NCI-H128 (cell line): ENCODE results near the gene PPP2R1B.

Experiments used
- DNase-seq: peaks from one replicate; lab custom pipeline; 2025; ENCODE audit not compliant: unreplicated experiment; lab: John Stamatoyannopoulos, UW

Gene PPP2R1B

GRCh38 chr11:111696556-111696955 lies 69.6 kb downstream of the PPP2R1B start:
- DNase-seq, result no peak

GRCh38 chr11:111694851-111695250 lies 71.3 kb downstream of the PPP2R1B start:
- no peak for DNase-seq

GRCh38 chr11:111693224-111693937 lies 72.8 kb downstream of the PPP2R1B start:
- DNase-seq, result no peak

GRCh38 chr11:111691741-111692140 lies 74.4 kb downstream of the PPP2R1B start:
- no peak for DNase-seq

- DNase-seq, result no peak
Observed at GRCh38 chr11:111691176-111691575, 75.0 kb downstream of the PPP2R1B start.

- DNase-seq, result no peak
Observed at GRCh38 chr11:111688013-111688412, 78.2 kb downstream of the PPP2R1B start.

- no peak for DNase-seq
Observed at GRCh38 chr11:111684251-111684650, 81.9 kb downstream of the PPP2R1B start.

GRCh38 chr11:111683806-111684205 lies 82.4 kb downstream of the PPP2R1B start:
- no peak for DNase-seq

- no peak for DNase-seq
Observed at GRCh38 chr11:111680486-111681175, 85.6 kb downstream of the PPP2R1B start.
